IPS DF 4.7 (cell line): ENCODE results near the gene FARS2.

Experiments used
- DNase-seq: peaks from one replicate; pipeline ENCODE4 v3.0.0-alpha.2; 2013; ENCODE audit warnings: low spot score; ENCODE audit errors: extremely low read depth

Gene FARS2

DNA sequence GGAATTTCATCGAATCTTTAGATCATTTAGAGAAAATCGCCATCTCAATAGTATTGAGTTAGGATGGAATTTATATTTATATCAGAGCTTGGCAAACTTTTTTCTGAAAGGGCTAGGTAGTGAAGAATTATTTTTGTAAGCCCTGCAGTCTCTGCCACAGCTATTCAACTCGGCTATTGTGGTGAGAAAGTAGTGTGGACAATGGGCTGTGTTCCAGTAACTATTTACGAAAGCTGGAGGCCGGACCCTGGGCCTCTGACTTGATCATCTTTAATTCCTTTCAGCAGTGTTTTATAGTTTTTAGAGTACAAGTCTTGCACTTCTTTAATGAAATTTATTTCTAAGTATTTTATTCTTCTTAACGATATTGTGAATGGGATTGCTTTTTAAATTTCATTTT lies 201.5 kb downstream of the FARS2 start:
- DNase-seq, result no peak

DNA sequence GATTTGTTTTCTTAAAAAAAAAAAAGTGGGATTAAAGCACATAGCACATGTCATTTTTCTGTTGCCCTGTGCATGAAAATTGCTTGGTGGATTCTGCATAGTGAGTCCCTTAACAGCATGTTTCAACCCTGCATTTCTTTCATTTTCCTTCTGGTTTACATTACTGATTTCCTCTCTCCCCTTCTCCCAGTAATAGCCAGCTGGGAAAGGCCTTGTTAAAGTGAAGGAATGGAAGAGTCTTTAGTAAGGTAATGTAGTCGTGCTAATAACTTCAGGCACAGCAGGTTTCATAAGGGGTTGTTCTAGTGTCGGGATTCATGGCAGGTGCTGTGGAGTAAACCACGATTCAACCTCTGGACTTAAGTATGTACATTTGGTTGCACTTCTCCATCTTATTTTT lies 202.4 kb downstream of the FARS2 start:
- no peak for DNase-seq

DNA sequence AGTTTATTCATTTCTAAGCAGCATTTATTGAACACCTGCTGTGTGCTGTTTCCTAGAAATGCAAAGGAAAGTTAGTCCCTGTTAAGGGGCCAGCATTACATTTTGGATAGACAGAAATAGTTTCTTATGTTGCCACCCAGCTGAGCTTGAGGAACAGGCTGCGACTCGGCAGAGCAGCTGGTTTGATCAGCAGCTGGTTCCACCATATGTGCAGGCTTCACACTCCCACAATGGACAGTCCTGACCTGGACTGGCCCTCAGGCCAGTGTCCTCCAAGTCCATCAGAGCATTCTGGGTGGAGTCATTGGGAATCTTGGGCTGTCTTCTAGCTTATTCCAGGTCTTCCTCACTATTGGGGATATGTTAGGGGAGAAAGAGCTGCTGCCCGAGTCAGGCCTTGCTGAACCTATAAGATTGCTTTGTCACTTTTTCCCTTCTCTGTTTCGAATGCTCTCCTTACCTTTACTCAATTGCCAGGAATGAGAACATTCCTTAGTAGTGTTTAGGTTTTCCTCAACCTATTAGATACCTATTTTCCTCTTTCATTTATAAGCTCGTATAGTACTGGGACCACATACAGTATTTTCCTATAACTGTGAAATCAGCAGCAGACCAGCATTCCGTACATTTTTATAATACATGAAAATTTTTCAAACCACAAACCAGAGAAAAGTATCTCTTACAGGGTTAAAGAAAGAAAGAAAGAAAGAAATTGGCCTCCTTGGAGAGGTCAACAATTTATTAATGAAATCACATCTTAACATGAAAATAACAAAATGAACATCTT lies 203.0 kb downstream of the FARS2 start:
- DNase-seq, result no peak

DNA sequence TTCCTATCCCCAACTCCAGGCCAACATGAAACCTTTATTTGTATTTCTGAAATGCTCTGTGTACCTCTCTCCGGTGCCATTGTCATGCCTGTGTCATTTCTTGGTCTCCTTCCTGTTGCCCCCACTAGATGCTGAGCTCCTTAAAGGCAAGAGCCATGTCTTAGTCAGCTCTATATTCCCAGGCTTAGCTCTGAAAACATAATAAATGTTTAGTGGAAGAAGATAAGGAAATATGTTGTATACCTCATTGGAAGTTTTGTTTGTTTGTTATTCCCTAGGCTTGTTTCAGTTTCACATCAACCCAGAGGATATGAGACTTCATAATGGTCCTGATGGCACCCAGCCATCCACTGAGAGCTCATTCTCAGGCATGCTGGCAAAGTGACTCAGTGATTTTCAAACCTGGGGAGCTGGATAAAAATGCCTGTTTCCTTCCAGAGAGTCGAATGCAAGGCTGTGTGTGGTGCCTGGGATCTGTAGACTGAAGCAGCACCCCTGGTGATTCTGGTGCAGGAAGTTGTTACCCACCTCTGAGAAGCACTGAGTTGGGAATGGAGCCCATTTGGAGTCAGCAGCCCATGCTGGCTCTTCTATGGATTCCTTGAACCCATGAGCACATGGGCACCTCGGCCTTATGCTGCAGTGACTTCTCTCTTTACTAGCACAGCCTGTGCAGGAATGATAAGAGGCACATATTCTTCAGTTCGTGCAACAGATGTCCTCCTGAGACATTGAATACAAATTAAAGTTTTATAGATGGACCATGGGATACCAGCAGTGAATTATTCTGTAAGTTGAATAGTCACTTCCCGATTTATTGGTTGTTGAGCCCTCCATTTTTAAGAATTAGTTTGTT lies 205.2 kb downstream of the FARS2 start:
- DNase-seq, result no peak

DNA sequence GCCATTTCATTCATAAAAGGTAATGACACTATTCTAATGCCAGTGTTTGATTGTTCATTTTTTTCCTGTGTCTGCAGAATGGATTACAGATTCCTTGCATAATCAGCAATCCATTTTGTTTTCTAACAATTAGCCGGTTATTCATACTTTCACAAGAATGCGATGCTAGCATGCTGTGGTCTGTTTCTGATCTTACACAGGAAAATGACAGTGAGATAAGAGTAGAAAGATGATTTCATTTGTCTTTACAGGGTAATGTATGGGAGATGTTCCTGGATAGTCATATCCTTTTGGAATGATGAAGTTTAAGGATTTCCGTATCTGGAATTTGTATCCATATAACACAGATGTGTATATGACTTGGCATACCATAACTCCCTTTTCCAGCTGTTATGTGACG lies 207.3 kb downstream of the FARS2 start:
- DNase-seq, result no peak

DNA sequence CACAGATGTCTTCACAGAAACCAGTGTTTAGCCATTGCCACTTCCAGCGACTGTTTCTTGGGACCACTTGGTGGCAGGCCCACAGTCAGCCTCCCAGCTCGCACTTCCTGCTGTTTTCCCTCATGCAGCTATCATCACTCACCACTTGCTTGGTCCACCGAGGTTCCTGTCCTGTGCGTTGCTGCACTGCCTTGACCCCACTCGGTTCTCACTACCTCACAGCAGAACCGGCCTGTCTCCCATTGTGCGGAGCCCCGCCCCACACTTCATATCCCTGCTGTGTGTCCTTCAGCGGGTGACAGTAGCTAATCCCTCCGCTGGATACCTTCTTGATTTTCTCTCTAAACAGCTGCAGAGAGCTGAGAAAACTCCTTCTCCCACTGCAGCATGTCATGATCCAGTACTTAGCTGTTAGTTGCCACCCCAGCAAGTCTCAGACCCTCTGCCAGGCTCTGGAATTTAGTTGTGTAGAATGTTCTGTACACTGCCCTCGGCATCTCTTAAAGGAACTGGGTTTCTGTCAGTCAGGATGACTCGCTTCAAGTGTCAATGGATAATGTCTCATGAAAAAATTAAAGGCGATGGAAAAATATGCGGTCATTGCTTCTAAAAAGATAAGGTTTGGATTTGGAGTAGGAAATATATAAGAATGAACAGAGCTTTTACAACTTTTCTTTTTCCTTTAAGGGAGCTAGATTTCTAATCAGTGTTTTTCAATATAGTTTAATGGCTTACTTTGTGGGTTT lies 208.0 kb downstream of the FARS2 start:
- no peak for DNase-seq

DNA sequence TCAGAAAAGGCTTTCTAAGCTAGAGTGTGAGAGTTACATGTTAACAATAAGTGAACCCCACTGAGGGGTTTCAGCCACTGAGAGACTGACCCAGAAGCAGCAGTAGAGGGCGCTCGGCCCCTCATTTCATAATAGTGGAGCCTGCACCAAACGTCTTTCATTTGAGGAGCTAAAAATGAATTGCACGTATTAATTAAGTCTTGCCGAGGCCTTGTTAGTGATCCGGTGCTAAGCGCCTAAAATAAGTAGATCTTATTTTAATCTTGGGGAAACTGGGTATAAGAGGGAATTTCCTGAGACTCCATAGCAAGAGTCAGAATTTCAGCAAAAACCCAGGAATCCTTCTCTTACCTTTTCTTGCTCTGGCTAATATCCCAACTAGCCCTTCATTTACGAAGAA lies 209.7 kb downstream of the FARS2 start:
- DNase-seq, result peak; percentile 22

DNA sequence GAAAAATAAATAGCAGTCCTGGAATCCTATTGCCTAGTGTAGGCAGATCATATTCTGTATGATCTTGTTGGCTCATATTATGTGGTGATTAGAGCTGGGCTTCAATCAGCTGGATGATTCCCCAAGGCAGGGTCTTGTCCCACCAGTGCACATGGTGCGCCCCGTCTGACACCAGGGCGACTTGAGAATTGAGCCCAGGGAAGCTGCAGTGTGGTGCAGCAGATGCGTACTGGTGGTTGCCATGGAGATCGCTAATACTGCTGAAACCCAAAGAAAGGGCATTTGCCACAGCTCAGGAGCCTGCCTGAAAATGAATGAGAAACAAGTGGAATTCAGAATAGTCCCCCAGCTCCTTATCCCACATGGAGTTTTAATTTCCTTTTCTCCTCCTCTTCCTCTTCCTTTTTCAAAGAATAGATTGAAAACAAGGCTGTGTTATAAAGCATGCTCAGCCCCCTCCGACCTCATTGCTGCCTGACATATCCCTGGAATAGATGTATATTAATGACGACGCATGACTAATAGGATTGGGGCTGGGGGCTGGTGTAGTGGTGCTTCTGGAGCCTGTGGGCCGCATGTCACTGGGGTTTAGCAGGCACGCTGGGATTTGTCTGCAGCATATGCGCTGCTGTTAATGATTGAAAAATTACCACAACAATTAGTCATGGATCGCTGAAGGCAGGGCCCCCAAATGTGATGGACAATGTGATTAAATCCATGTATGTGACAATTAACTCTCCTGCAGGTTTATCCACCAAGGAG lies 210.5 kb downstream of the FARS2 start:
- peak; percentile 46 for DNase-seq

DNA sequence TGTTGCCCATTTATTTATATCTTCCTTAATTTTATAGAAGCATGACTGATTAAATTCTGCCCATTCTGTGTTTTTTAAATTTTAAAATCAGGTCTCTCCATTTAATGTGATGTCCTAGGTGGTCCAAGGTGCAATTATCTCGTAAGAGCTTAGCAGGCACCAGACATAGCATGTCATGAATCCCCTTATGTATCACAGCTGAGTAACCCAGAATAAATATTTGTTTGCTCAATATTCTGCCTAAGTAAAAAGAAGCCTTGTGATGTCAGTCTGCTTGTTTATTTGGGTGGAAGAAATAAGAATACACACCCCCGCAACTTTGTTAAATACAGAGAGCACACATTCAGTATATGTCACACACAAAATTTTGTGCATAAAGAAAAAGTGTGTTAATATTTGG lies 211.3 kb downstream of the FARS2 start:
- DNase-seq, result no peak

DNA sequence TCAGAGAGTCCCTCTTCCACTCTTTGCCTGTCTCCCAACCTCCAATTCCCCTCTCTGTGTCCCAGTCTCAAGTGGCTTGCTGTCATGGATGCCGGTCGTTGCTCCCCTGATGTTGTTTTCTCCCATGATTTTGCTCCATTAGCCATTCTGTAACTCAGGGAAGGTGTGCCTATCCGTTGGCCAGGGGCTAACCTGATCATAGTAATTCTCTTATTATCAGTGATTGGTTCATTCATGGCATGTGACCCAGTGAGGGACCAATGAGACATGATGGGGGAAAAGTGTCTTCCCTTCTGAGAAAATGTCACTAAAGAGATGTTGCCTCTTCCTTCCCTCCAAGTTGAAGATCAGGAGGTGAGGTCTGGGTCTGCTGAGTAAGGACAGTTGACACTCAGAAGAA lies 214.5 kb downstream of the FARS2 start:
- DNase-seq, result no peak

DNA sequence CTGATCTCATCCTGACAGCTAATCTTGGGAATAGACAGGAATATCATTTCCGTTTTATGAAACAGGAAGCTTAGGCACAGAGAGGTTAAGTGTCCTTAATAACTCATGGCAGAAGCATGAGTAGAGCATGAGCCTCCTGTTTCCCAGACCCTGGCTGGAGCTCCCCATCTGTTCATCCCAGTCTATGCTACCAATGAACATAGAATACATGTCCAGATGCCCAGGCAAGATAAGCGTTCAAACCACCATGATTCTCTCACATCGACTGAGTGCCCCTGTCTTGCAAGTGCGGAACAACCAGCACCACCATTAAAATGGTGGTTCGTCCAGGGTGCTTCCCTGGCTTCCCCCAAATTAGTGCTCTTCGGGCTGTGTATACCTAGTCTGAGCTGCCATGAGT lies 217.1 kb downstream of the FARS2 start:
- DNase-seq, result no peak

DNA sequence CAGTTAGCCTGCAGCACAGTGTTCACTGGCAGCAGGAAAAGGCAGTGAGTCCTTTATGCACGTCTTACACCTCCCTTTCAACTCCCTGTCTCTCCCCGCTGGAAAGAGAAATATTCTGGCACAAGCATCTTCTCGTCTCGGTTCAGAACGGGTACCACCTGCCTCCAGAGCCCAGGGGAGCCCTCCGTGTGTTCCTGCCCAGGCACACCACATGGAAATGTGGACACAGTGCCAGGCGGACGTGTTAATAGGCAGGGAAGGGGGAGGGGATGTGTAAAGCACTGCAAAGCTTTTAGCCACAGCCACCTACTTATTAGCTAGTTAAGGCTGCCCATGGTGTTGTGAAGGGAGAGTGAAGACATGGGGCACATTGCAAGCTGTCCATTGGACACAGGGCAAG lies 219.7 kb downstream of the FARS2 start:
- no peak for DNase-seq

DNA sequence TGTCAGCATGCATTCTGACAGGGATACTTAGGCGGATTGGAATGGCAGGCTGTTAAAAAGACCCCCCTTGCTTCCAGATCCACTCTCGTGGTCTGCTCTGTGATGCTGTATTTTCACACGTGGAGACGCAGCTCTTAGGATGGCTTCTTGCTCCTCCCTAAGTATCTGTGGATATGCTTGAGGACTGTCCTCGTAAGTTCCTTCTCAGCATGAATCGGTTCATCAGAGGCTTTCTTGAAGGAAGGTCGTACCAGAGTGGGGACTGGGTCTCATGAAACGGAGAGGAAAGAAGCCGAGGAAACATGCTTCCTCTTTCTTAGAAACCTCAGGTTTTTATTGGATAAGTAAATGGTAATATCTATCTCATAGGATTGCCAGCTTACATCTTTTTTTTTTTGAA lies 220.4 kb downstream of the FARS2 start:
- no peak for DNase-seq

DNA sequence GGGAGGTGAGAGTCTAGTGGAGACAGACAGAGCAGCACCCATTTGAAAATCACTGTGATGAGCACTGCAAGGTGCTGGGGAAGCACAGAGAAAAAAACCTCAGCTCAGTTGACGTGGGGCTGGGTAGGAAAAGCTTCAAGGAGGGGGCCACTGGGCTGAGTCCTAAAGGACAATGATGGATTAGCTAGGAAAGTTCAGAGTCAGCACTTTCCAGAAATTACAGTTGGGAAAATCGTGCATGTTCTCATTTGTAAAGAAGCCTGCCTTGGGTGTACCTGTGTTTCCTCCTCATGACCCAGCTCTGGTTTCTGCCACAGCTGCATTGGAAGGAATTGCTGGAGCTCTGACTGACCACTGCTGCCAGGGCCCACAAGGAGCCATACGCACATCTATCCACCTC lies 221.3 kb downstream of the FARS2 start:
- DNase-seq, result no peak

DNA sequence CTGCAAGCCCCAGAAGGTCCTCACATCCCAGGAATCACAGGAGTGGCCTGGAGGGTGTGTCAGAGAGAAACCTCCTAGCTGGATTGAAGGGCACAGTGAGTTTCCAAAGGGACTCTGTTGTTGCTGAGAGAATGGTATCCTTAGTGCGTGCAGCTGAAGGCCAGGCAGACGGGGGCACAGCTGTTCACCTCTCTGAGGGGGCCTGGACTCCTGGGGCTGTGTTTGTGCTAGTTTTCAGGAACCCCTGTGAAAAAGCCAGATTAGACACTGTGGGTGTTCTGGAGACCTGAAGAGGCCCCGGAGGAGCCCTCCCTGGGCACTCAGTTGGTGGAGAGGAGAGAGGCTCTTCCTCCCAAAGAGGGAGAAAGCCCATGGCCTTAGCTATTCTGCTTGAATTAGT lies 223.4 kb downstream of the FARS2 start:
- DNase-seq, result no peak

DNA sequence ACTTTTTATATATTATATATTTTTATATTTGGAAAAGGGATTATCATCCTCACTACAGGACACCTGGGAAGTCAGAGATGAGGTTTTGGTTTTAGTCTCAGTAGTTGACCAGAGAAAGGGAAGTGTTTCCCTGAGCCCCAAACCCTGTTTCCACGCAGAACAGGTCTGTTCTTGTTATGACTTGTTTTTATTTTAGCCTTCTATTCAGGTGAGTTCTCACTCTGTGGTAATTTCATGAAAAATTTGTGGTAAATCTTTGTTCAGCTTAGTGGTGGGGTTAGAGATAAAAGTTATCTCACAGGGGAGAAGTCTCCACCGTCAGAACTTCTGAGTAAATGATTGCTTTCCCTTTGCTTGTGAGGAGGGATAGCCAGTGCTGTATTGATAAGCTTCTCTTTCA lies 224.9 kb downstream of the FARS2 start:
- DNase-seq, result no peak

DNA sequence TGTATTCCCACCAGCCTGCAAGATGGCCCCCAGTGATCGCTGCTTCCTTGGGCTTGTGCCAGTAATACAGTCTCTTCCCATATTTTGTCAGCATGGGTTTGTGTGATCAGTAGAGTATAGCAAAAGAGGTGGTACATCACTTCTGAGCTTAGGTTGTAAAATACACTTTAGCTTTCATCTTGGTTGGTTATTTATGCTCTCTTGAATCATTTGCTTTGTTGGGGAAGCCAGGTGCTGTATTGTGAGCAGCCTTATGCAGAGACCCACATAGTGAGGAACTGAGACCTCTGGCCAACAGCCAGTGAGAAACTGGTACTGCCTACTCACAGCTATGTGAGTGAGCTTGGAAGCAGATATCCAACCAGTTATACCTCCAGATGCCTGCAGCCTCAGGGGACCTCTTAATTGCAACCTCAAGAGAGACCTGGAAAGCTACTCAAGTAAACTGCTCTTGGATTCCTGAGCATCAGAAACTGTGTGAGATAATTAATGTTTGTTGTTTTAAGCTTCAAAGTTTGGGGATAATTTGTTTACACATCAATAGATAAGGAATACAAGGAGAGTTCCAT lies 229.3 kb downstream of the FARS2 start:
- no peak for DNase-seq

DNA sequence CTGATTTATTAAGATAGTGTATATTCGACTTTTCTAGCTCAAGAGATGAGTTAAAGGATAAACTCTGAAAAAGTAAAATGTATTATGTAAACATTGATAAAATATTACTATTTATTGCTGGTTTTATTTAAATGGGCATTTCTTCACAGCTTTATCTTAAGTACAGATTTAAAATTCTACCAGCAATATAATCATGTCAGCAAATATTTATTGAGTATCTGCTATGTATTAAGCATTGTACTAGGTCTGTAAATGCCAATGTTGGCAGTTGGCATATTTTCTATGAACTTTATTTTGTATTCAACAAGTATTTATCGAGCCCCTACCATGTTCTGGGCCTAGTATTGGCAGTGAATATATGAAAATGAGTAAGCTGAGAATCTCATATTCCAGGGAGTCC lies 231.0 kb downstream of the FARS2 start:
- no peak for DNase-seq

DNA sequence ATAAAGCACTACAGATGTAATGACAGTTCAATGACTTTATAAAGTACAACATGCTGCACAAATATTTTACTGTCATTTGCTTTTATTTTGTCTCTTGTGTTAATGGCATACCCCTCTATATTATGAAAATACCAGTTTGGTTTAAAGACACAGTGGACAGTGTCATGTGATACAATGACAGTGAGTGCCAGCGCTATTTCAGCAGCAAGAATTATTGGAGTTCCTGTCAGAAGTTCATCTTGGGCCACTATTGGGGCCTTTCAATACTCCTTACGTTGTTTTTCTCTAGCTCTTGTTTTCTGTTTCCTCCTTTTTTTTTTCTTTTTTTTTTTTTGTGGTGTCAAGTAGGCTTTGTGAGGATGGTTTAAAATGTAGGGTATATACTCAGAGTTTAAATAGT lies 232.5 kb downstream of the FARS2 start:
- no peak for DNase-seq

DNA sequence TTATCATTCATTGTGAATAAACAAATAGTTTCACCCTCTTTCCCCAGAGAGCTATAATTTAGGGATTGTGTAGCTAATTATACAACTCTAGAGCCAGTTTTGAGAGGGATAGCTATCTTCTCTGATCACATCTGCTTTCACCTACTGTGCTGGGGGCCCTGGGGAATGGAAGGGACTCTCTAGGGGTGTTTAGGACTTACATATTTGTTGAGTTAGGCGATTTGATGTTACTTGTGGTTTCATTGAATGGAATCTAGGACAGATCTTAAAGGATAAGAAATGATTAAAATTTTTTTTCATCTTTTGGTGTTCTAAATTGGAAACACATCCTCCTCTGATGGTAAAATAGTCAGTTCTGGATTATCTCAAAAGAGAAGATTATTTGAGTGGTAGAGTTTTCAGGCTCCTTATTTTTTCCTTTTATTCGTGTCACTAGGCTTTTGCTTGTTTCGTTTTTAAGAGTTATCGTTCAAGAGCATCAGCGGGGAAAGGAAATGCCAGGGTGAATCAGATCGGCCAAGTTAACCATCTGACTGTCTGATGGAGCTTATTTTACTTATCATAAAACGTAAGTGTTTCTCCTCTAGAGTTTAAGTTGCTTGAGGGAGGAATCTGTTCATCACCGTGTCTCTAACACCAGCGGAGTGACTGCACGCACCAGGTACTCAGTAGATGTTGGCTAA lies 236.7 kb downstream of the FARS2 start:
- no peak for DNase-seq

DNA sequence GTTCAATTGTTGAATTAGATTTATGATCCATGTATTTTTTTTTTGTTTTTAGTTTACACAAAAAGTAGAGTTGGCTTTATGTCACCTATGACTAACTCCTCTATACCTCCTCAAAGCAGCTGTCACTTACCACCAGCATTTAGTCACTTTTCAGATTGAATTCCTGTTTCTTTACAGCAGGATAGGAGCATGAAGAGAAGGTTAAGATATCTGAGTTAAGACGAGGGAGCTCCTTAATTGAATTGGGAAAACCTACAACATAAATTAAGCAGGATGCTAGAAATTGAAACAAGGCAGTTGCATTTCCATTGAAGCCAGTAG lies 237.2 kb downstream of the FARS2 start:
- DNase-seq, result no peak
